H1 (cell line): ENCODE data around the gene PACS1. TPM values are rescaled to one million over a fixed set of nuclear protein-coding genes. Genes with fewer than 3 reads are reported as not detected.

ENCODE experiments used
- CHD1 ChIP-seq: IDR thresholded peaks from 2 replicates; pipeline ENCODE4 v1.6.1; 2012; ENCODE audit warnings: low read depth, low read length, improper control_type of control experiment
- EZH2 ChIP-seq: fragments of 200-600 bp; sonication (generic); IDR thresholded peaks from 2 replicates; pipeline ENCODE4 v1.7.1; 2012; ENCODE audit warnings: low read depth, mild to moderate bottlenecking, moderate library complexity, low read length, inconsistent platforms; ENCODE audit not compliant: severe bottlenecking
- NANOG ChIP-seq: IDR thresholded peaks from 2 replicates; pipeline ENCODE4 v1.6.1; 2011; ENCODE audit warnings: low read length, low read depth, mild to moderate bottlenecking, inconsistent platforms; ENCODE audit not compliant: insufficient read depth, poor library complexity, severe bottlenecking
- NRF1 ChIP-seq: IDR thresholded peaks from 2 replicates; pipeline ENCODE4 v1.6.1; 2011; ENCODE audit warnings: mild to moderate bottlenecking, low read depth, low read length, improper control_type of control experiment
- SP2 ChIP-seq: IDR thresholded peaks from 2 replicates; pipeline ENCODE4 v1.6.1; 2012; ENCODE audit warnings: mild to moderate bottlenecking, low read length, inconsistent platforms
- SUZ12 ChIP-seq: fragments of 200-600 bp; sonication (generic); IDR thresholded peaks from 2 replicates; pipeline ENCODE4 v1.6.1; 2012; ENCODE audit warnings: mild to moderate bottlenecking, inconsistent platforms, low read length, moderate library complexity, mixed read lengths
- polyA plus RNA-seq, 7 experiments: library from polyadenylated mRNA; depleted of rRNA in 3 of 7; stranded (reverse) in 5 of 7; unstranded in 2 of 7; fragments of >200 nt in 5 of 7; fragments of 200-250 nt in 2 of 7; gene quantifications; 1 replicate in 5 of 7; 2 replicates in 1 of 7; 4 replicates in 1 of 7; pipeline versions ENCODE4 v1.2.1 to v1.2.3, GENCODE V29; 2011 to 2013; ENCODE audit warnings: missing spikeins in 2 of 7, mixed read lengths in 2 of 7
- total RNA-seq: library from RNA; stranded (reverse); fragmentation: NEBNext Ultra II Directional; extraction: Animal tissue kit (Norgen Biotek cat#: 25700); gene quantifications from 2 replicates; pipeline ENCODE4 v1.2.1, GENCODE V29; 2021
- TF ChIP-seq, protein P1 (sequence below): IDR thresholded peaks from 2 replicates; pipeline ENCODE4 v1.6.1; 2012; ENCODE audit warnings: inconsistent platforms

Gene PACS1
- total and polyA plus RNA-seq, 2 of the 8 experiments (the other 6 are each of a cell fraction or from before 2014, with no cell fraction given), result 11.5 to 36.0 TPM

DNA sequence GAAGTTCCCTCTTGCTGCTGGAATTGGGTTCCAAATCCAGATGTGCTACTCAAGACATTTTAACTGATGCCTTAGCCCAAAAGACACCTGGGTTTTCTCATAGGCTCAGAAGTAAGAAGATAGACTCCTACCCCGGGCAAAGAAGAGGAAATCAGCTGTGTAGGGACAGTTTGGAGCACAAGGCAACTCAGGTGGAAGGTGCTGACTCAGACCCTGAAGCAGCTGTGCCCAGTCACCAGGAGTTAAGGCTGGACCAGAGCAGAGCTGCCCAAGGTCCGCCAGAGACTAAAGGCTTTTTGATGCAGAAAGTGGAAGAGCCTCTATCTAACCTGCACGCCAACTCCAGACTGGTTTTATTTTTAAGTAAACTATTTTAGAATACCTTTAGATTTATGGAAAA lies 177.7 kb downstream of the PACS1 start (continued):
- no peak for TF ChIP-seq EZH2
- no peak for TF ChIP-seq CHD1
- TF ChIP-seq NANOG, result no peak
- TF ChIP-seq NRF1, result no peak
- TF ChIP-seq, protein P1, sequence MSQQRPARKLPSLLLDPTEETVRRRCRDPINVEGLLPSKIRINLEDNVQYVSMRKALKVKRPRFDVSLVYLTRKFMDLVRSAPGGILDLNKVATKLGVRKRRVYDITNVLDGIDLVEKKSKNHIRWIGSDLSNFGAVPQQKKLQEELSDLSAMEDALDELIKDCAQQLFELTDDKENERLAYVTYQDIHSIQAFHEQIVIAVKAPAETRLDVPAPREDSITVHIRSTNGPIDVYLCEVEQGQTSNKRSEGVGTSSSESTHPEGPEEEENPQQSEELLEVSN, result no peak
- no peak for TF ChIP-seq SP2
- no peak for TF ChIP-seq SUZ12
